ENCODE results near the gene GARNL3.

The GARNL3 gene

GRCh38 chr9:127264462-127265219 lies at the start of gene GARNL3:
Gene GARNL3, plus strand, starts transcription at chr9:127264774. Its CDS starts 104 bp downstream, at chr9:127264878.
- no peak for DNase-seq (ENCODE audit: low read depth)

- no peak for DNase-seq (ENCODE audit: low read depth)
Measured at GRCh38 chr9:127215268-127216209, 49.0 kb upstream of the GARNL3 start.

- DNase-seq (ENCODE audit: low read depth): no peak
Measured at GRCh38 chr9:127216210-127216887, 48.2 kb upstream of the GARNL3 start.

GRCh38 chr9:127216888-127217217 lies 47.7 kb upstream of the GARNL3 start:
- no peak for DNase-seq (ENCODE audit: low read depth)

GRCh38 chr9:127218818-127219217 lies 45.8 kb upstream of the GARNL3 start:
- DNase-seq (ENCODE audit: low read depth): no peak

- no peak for DNase-seq (ENCODE audit: low read depth)
Measured at GRCh38 chr9:127219520-127219919, 45.1 kb upstream of the GARNL3 start.

- DNase-seq (ENCODE audit: low read depth): no peak
Measured at GRCh38 chr9:127221695-127222094, 42.9 kb upstream of the GARNL3 start.

GRCh38 chr9:127222388-127223095 lies 42.0 kb upstream of the GARNL3 start:
- no peak for DNase-seq (ENCODE audit: low read depth)

GRCh38 chr9:127223266-127223665 lies 41.3 kb upstream of the GARNL3 start:
- no peak for DNase-seq (ENCODE audit: low read depth)

GRCh38 chr9:127223810-127224177 lies 40.8 kb upstream of the GARNL3 start:
- DNase-seq (ENCODE audit: low read depth): no peak

- DNase-seq (ENCODE audit: low read depth): peak; percentile 79
Measured at GRCh38 chr9:127224178-127224882, 40.2 kb upstream of the GARNL3 start.

- peak; percentile 73 for DNase-seq (ENCODE audit: low read depth)
Measured at GRCh38 chr9:127224883-127225739, 39.5 kb upstream of the GARNL3 start.

GRCh38 chr9:127225801-127226625 lies 38.6 kb upstream of the GARNL3 start:
- DNase-seq (ENCODE audit: low read depth): no peak

- DNase-seq (ENCODE audit: low read depth): no peak
Measured at GRCh38 chr9:127229691-127230417, 34.7 kb upstream of the GARNL3 start.

- DNase-seq (ENCODE audit: low read depth): no peak
Measured at GRCh38 chr9:127231666-127232065, 32.9 kb upstream of the GARNL3 start.

GRCh38 chr9:127232833-127233549 lies 31.6 kb upstream of the GARNL3 start:
- DNase-seq (ENCODE audit: low read depth): no peak

- DNase-seq (ENCODE audit: low read depth): no peak
Measured at GRCh38 chr9:127233550-127233949, 31.0 kb upstream of the GARNL3 start.

GRCh38 chr9:127233989-127234388 lies 30.6 kb upstream of the GARNL3 start:
- no peak for DNase-seq (ENCODE audit: low read depth)
